GM21717 (cell line): Measurements from ENCODE around the gene ANGPTL7.

ENCODE experiments used
- ATAC-seq: cut with Tn5 transposase; IDR thresholded peaks from one replicate; pipeline ENCODE4 v1.9.1; 2021; ENCODE audit warnings: mild to moderate bottlenecking, moderate library complexity; ENCODE audit not compliant: unreplicated experiment

The ANGPTL7 gene

DNA sequence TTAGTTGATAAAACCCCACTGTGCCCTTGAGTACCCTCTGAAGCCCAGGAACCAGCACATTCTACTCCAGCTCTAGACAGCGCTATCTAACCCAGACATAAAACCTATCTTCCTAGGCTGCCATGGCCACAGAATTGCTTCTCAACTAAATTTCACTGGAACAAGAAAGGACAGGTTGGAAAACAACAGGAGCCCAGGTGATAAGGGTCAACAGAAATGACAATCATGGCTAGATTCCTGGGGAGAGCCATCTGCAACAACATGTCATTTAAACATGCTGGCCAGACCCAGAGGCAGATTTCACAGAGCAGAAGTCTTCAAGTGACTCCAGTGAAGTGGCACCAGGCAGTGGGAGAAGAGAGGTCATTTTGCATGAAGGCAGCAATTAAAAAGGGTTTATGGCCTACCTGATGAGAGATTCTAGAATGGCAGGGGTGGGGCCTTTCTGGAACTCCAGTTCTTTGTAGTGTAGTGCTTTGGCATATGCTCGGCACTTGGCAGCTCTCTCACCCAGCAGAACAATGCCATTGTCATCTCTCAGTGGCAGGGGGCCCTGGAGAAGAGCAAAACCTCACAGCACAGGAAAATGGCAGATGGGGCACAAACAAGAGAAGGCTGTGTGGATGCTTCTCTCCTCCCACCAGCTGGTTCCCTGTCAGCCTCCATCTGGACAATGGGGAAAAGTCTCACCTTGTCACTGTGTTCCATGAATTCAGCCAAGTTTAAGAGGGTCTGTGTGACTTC, 9.9 kb downstream of the ANGPTL7 start:
- ATAC-seq, result no peak

DNA sequence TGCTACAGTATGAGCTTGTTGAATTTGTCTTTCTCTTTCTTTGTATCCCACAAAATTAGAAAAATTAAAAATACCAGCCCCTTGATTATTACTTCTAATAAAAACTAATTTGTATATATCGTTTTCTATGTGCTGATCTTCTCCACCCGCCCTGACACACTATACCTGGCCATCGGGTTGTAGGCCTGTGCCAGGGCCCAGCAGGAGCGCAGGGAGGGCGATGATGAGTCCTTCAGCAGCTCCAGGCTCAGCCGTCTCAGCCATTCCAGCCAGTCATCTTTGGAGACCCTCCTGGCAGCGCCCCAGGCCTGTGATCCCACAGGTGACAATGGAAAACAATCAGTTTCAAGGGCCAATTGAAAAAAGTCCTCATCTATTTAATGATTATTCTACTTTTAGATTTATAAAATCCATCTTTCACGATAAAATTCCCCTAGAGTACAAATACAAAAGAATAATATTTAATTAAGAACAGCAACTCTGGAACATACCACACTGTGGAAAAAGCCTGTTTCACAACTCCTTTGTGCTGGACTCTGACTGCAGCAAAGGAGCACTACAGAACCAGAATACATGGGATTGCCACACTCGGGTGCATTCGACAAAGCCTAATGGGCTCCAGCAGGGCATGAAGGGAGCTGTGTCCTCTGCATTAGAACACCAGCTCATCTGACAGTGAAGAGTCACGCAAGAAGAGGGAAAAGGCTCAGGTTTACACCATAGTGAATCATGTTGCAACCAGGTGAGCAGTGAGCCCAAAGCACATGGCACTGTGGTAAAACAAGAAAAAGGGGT, 15.4 kb downstream of the ANGPTL7 start:
- ATAC-seq, result no peak

DNA sequence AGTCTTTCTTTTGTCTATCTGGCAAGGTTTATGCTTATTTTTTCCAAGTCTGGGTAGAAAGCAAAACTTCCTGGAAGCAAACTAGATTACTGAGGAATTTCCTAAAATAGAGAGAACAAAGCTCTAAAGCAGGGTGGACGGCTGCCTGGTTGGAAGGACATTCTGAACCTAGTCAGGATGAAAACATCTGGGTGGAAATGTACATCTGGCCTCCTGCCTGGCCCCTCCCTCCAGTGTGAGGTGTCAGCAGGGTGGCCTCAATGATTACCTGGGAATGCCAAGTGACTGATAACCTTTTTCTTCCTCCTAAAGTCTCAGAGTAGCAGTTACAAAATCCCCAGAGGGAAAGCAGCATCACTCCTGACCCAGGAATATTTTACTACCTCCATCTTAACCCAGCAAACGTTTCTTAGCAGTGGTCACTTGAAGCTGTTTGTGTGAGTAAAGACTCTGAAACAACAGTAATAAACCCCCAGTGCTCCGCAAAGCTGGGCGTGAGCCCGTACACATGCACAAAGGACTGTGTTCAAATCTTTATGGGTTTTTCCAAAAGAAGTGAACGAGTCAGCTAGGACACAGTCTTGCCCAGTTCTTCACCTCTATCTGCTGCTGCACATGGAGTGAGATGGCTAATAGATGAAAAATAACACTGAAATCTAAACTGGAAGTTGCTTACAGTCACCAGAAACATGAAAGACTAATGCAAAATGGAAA, 18.9 kb downstream of the ANGPTL7 start:
- no peak for ATAC-seq

DNA sequence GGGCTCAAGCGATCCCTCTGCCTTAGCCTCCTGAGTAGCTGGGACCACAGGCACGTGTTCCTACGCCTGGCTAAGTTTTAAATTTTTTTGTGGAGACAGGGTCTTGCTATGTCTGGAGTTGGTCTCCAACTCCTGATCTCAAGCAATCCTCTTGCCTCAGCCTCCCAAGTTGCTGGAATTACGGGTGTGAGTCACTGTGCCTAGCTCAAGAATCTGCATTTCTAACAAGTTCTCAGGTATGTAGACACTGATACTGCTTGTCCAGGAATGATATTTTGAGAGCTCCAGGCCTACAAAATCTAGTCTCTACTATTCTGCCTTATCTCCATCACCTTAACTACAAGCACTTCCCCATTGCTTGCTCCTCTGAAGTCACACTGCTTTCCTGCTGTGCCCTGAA, 22.3 kb downstream of the ANGPTL7 start:
- no peak for ATAC-seq

DNA sequence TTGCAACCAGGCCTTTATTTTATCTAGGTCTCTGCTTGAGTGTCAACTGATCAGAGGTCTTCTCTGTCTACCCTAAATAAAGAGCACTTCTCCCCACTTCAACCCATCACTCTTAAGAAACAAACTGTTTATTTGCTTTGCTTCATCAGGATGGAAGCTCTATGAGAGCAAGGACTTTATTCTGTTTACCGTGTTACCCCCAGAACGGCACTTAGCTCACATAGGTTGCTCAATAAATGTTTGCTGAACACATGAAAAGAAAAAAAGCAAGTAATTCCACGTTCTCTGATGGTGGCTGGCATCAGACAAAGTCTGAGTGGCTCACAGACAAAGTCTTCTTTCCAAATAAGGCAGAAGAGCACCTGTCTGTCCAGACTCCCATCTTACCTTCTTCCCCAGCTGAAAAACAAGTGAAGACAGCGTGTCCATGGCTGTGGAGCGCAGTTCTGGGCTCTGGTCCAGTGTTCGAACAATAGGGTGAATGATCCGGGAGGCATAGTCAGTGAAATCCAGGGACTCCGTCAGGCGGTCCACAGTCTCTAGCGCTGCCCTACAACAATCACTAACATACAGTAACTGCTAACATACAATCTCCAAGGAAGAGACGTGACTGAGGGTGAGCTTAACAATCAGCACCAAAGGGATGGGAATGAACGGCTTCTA, 22.9 kb downstream of the ANGPTL7 start:
- ATAC-seq, result no peak

DNA sequence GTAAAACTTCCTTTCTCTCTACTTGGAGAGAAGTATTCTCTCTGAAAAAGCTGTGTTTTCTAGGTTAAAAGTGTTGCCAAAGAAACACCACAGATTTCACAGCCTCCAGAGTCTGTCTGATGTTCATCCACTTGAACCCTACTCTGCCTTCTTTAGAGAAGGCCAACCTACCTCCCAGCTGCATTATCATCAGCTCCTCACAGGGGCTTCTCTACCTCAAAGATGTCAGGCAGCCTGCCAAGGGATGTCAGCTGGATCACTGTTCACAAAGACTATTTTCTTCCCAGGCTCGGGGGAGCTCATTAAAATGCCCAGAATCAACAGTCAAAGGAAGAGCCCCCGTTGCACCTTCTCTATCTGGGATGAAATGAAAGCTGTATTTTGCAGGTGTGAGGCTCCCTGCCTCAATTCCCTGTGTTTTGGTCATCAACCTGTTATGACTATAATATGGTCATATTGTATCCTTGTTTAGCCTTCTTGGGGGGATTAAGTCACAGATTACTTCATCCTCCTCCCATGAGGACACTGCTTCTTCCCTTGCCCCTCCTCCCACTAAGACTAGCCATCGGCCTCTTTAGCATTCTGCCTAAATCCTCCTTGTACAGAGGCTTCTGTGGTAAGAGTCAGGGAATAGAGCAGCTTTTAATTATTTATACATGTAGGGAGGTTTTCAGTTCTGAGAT, 25.7 kb downstream of the ANGPTL7 start:
- ATAC-seq, result no peak

DNA sequence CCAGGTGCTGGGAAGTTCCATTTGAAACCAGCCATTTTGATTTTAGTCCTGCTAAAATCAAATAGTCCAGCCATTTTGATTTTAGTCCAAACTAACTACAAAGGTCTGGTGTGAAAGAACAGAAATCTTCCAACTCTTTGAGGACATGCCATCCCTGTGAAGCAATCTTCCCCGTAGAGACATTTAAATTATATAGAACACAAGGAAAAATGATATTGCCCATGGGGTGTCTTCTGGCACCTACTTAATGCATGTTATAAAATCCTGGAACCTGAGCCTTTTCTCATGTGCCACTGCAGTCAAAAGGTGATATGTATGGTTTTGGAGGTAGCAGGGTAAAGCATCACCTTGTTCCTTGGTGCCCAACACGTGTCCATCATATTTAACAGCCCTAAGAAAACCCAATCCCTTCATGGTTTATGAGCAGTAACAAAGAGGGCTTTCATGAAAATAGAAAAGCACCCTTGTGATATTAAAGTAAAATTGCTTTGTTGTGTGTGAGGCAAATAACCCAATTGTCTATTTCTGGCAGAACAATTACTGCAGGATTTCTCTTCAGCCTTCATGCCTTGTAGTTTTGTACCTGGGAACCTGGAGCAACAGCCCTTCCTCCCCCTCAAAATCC, 26.3 kb downstream of the ANGPTL7 start:
- no peak for ATAC-seq

GRCh38 chr1:11216074-11216473, 26.9 kb downstream of the ANGPTL7 start:
- no peak for ATAC-seq

- no peak for ATAC-seq
Measured at GRCh38 chr1:11227106-11228077, 38.2 kb downstream of the ANGPTL7 start.

- ATAC-seq, result no peak
Measured at GRCh38 chr1:11229203-11229602, 40.0 kb downstream of the ANGPTL7 start.

DNA sequence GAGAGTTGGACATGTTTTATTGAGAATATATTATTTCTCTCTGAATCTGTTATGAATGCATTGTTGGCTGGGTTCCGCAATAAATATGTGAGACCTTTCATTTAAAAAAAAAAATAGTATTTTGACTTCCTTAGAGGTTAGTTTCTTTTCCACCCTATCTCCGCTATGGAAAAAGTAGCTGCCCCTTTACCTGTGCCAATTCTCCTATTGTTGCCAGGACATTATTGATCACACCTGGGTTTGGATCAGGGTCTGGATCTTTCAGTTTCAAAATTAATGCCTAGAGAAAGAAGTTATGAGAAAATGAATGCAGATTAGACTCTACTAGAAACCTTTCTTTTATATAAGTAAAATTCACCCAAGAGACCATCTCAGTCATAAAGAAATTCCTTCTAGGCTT, 44.1 kb downstream of the ANGPTL7 start:
- no peak for ATAC-seq

DNA sequence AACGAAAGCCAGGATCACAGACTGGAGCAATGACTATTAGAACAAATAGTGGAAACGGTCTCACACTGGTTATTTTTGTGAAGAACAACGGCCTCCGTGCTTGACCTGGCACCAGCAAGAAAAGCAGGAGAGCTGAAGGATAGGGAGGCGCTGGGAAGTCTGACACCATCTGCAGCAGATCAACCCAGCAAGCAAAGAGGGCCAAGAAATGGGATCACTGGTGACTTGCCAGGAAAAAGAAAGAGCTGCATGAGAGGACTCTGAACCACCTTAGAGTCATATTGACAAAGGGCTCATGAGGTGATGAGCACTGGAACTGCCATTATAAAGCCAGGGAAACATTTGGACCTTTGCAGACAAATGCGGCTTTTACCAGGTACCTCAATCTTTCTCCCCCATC, 48.2 kb downstream of the ANGPTL7 start:
- no peak for ATAC-seq

GRCh38 chr1:11238311-11238710, 49.2 kb downstream of the ANGPTL7 start:
- no peak for ATAC-seq

DNA sequence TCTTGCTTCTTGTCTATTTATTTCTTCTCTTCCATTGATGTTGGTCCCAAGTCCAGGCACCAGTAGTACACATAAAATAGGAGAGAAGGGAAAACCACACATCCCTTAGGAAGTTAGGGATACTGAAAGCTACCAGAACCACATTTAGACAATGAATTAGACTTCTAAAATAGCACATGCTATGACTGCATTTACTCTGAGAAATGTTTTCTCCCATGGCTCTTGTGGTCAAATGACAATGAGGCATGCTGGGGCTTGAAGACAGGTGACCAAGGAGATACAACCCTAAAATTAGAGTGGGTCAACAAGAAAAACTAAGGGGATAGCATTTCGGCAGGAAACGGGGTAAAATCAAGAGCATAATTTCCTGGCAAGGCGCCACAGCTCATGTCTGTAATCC, 56.1 kb downstream of the ANGPTL7 start:
- no peak for ATAC-seq
